Uterus (tissue), 2 donors: ENCODE results near the gene PEX10.

Experiments
- CTCF ChIP-seq, 4 experiments: fragments of 200-600 bp in 2 of 4; fragments of 450-650 bp in 2 of 4; sonication (generic) in 2 of 4; IDR thresholded peaks; one replicate each; pipeline ENCODE4 v1.5.1; 2016 to 2019; ENCODE audit warnings: antibody characterized with exemption in 4 of 4, mild to moderate bottlenecking in 2 of 4, moderate library complexity in 1 of 4
- POLR2A ChIP-seq, 2 donors: fragments of 450-650 bp; IDR thresholded peaks; one replicate each; pipeline ENCODE4 v1.6.1; 2016; ENCODE audit warnings: antibody characterized with exemption in 2 of 2, mild to moderate bottlenecking in 1 of 2, moderate library complexity in 1 of 2

DNA sequence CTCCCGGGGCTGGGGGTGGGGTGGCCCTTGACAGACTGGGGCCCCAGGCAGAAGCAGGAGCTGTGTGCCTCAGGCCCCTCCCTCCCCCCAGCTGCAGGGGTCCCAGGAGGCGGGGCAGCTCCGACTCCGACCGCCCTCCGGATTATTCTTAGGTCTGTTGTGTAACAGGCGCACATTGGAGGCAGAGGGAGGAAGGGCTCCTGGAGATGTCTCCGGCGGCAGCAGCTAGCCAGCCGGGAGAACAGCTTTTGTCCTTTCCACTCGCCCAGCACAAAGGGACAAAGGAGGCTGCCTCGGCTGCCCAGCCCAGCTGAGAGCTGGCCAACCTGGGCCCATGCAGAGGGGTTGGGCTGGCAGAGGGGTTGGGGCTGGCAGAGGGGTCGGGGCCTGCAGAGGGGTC is 34.0 kb upstream of the PEX10 start:
- no peak for TF ChIP-seq POLR2A (IDR thresholded peaks at IDR 0.05)
- no peak for TF ChIP-seq CTCF (IDR thresholded peaks at IDR 0.05)
